SK-N-SH (cell line): ENCODE results near the gene HERC3. TPM values are rescaled to one million over a fixed set of nuclear protein-coding genes. Genes with fewer than 3 reads are reported as not detected.

ENCODE experiments used
- CTCF ChIA-PET: fragments of 300-600, 350-600 bp; formaldehyde crosslinking; extraction: SDS; loops from one replicate; lab custom pipeline; 2021; lab: Yijun Ruan, JAX
- POLR2A ChIA-PET: fragments of 350-600 bp; sonication (Branson Sonifier 250); formaldehyde crosslinking; extraction: SDS; loops from one replicate; lab custom pipeline; 2020; ENCODE audit warnings: antibody characterized with exemption, inconsistent platforms; lab: Yijun Ruan, JAX
- DNase-seq: peaks from one replicate; pipeline ENCODE4 v3.0.0; 2012
- H2AFZ ChIP-seq: fragments of 200-600 bp; sonication (generic); 2 replicates; pipeline ENCODE4 v1.8.1; 2016; ENCODE audit warnings: antibody characterized with exemption, mild to moderate bottlenecking, low read depth
- H3F3A ChIP-seq: fragments of 200-600 bp; sonication (generic); replicated peaks from 2 replicates; pipeline ENCODE3; 2016; ENCODE audit warnings: antibody characterized with exemption, mild to moderate bottlenecking; ENCODE audit not compliant: insufficient read depth
- H3K27ac ChIP-seq, 2 experiments: fragments of 200-500 bp in 1 of 2; fragments of 200-600 bp in 1 of 2; sonication (Bioruptor generic) in 1 of 2; sonication (generic), shearing (Covaris generic) in 1 of 2; 2 replicates each; pipeline versions ENCODE4 v1.5.1 to v1.6.1; 2014 to 2016; ENCODE audit warnings: low read depth in 2 of 2, inconsistent platforms in 1 of 2, low read length in 1 of 2, mild to moderate bottlenecking in 1 of 2, mixed read lengths in 1 of 2
- H3K27me3 ChIP-seq: fragments of 200-600 bp; sonication (generic), shearing (Covaris generic); 2 replicates; pipeline ENCODE4 v1.6.1; 2016; ENCODE audit warnings: mixed run types; ENCODE audit not compliant: insufficient read depth
- H3K36me3 ChIP-seq, 2 experiments: fragments of 200-500 bp in 1 of 2; fragments of 200-600 bp in 1 of 2; sonication (Bioruptor generic) in 1 of 2; sonication (generic) in 1 of 2; replicated peaks in 1 of 2; 2 replicates each; pipeline versions ENCODE3 to v1.5.1; 2014 to 2016; ENCODE audit warnings: low read length in 1 of 2, mild to moderate bottlenecking in 1 of 2; ENCODE audit not compliant: insufficient read depth in 2 of 2, control insufficient read depth in 1 of 2
- H3K4me1 ChIP-seq, 2 experiments: fragments of 200-500 bp in 1 of 2; fragments of 200-600 bp in 1 of 2; sonication (Bioruptor generic) in 1 of 2; sonication (generic), shearing (Covaris generic) in 1 of 2; 2 replicates each; pipeline versions ENCODE4 v1.5.1 to v1.6.1; 2014 to 2016; ENCODE audit warnings: low read depth in 1 of 2, low read length in 1 of 2, mixed run types in 1 of 2; ENCODE audit not compliant: insufficient read depth in 2 of 2, control insufficient read depth in 1 of 2
- H3K4me2 ChIP-seq: fragments of 200-600 bp; sonication (generic), shearing (Covaris generic); 2 replicates; pipeline ENCODE4 v1.6.1; 2017; ENCODE audit warnings: mixed run types
- H3K4me3 ChIP-seq, 2 experiments: fragments of 200-500 bp in 1 of 2; fragments of 200-600 bp in 1 of 2; sonication (Bioruptor generic) in 1 of 2; sonication (generic), shearing (Covaris generic) in 1 of 2; 2 replicates each; pipeline versions ENCODE4 v1.5.1 to v1.8.1; 2014 to 2016; ENCODE audit warnings: low read depth in 2 of 2, inconsistent platforms in 1 of 2, low read length in 1 of 2, mild to moderate bottlenecking in 1 of 2, mixed read lengths in 1 of 2, moderate library complexity in 1 of 2
- H3K79me2 ChIP-seq: fragments of 200-600 bp; sonication (generic); 2 replicates; pipeline ENCODE4 v1.8.1; 2017; ENCODE audit warnings: mild to moderate bottlenecking; ENCODE audit not compliant: insufficient read depth
- H3K9ac ChIP-seq: fragments of 200-600 bp; sonication (generic); 2 replicates; pipeline ENCODE4 v1.6.1; 2017; ENCODE audit warnings: mixed run types
- H3K9me2 ChIP-seq: fragments of 200-600 bp; sonication (generic); 2 replicates; pipeline ENCODE4 v1.6.1; 2017; ENCODE audit warnings: mixed run types
- H3K9me3 ChIP-seq: fragments of 200-600 bp; sonication (generic); 2 replicates; pipeline ENCODE4 v1.6.1; 2017; ENCODE audit warnings: mixed run types, mild to moderate bottlenecking, moderate library complexity
- H4K20me1 ChIP-seq: fragments of 200-600 bp; sonication (generic); 2 replicates; pipeline ENCODE4 v1.6.1; 2017; ENCODE audit warnings: mild to moderate bottlenecking, mixed run types; ENCODE audit not compliant: insufficient read depth
- CHD2 ChIP-seq: fragments of 150-350 bp; IDR thresholded peaks from 2 replicates; pipeline ENCODE4 v1.6.1; 2018; ENCODE audit warnings: low read length; ENCODE audit not compliant: partially characterized antibody
- CTCF ChIP-seq: fragments of 200-600 bp; sonication (generic); IDR thresholded peaks from 2 replicates; pipeline ENCODE4 v1.6.1; 2017; ENCODE audit warnings: antibody characterized with exemption, mild to moderate bottlenecking, moderate library complexity
- ELF1 ChIP-seq: IDR thresholded peaks from 2 replicates; pipeline ENCODE4 v1.4.0; 2012
- EP300 ChIP-seq, 2 experiments: IDR thresholded peaks; 2 replicates each; pipeline versions ENCODE4 v1.4.0 to v1.6.1; 2012; ENCODE audit warnings: borderline replicate concordance in 1 of 2, low read depth in 1 of 2, low read length in 1 of 2
- EZH2phosphoT487 ChIP-seq: fragments of 200-600 bp; sonication (generic); IDR thresholded peaks from 2 replicates; pipeline ENCODE4 v1.6.1; 2017; ENCODE audit warnings: low read depth, mixed run types, mild to moderate bottlenecking, antibody characterized with exemption, moderate library complexity, borderline replicate concordance
- FOSL2 ChIP-seq: IDR thresholded peaks from 2 replicates; pipeline ENCODE4 v1.4.0; 2012; ENCODE audit warnings: low read depth, mild to moderate bottlenecking, moderate library complexity, borderline replicate concordance
- FOXJ3 ChIP-seq: sonication (generic); formaldehyde crosslinking; IDR thresholded peaks from 2 replicates; pipeline ENCODE4 v1.5.1; 2020; ENCODE audit warnings: mild to moderate bottlenecking, missing genetic modification reagents
- FOXM1 ChIP-seq: IDR thresholded peaks from 2 replicates; pipeline ENCODE4 v1.4.0; 2012; ENCODE audit warnings: low read depth, mild to moderate bottlenecking
- GABPA ChIP-seq: IDR thresholded peaks from 2 replicates; pipeline ENCODE4 v1.4.0; 2012; ENCODE audit warnings: low read depth, mild to moderate bottlenecking
- GATA2 ChIP-seq: sonication (generic); formaldehyde crosslinking; IDR thresholded peaks from 2 replicates; pipeline ENCODE4 v1.5.0; 2020; ENCODE audit warnings: mild to moderate bottlenecking, missing genetic modification reagents
- JUND ChIP-seq: IDR thresholded peaks from 2 replicates; pipeline ENCODE4 v1.4.0; 2012
- MEF2A ChIP-seq: IDR thresholded peaks from 2 replicates; pipeline ENCODE4 v1.4.0; 2012; ENCODE audit warnings: low read depth, borderline replicate concordance
- POLR2AphosphoS5 ChIP-seq: IDR thresholded peaks from 2 replicates; pipeline ENCODE4 v1.6.1; 2012; ENCODE audit warnings: low read depth, low read length
- RAD21 ChIP-seq: IDR thresholded peaks from 2 replicates; pipeline ENCODE4 v1.6.1; 2012; ENCODE audit warnings: mild to moderate bottlenecking, low read length
- RCOR1 ChIP-seq: fragments of 150-350 bp; IDR thresholded peaks from 2 replicates; pipeline ENCODE4 v1.6.1; 2017; ENCODE audit warnings: antibody characterized with exemption, low read length
- SMC3 ChIP-seq: IDR thresholded peaks from 2 replicates; pipeline ENCODE4 v1.6.1; 2012; ENCODE audit warnings: low read depth, low read length, improper control_type of control experiment
- USF2 ChIP-seq: fragments of 150-350 bp; IDR thresholded peaks from 2 replicates; pipeline ENCODE4 v1.6.1; 2017; ENCODE audit warnings: antibody characterized with exemption, low read length, low read depth, borderline replicate concordance
- YY1 ChIP-seq: IDR thresholded peaks from 2 replicates; pipeline ENCODE4 v1.4.0; 2012; ENCODE audit warnings: low read depth, mild to moderate bottlenecking
- WGBS: methylation state at CpG from one replicate; pipeline ENCODE4 v1.1.6; 2017; ENCODE audit warnings: low lambda C conversion rate; 5-methylcytosine and 5-hydroxymethylcytosine counted together
- polyA plus RNA-seq, 3 experiments: library from polyadenylated mRNA; depleted of rRNA; stranded (reverse); fragments of >200 nt; gene quantifications; 2 replicates each; pipeline ENCODE4 v1.2.3, GENCODE V29; 2012
- TF ChIP-seq, protein P1 (sequence below): IDR thresholded peaks from 2 replicates; pipeline ENCODE4; 2012
- TF ChIP-seq, protein P2 (sequence below): IDR thresholded peaks from 2 replicates; pipeline ENCODE4 v1.4.0; 2012; ENCODE audit warnings: low read depth
- TF ChIP-seq, protein P3 (sequence below): IDR thresholded peaks from 2 replicates; pipeline ENCODE4 v1.4.0; 2012; ENCODE audit warnings: low read depth, borderline replicate concordance

HERC3 gene
- polyA plus RNA-seq, 1 of the 3 experiments (the other 2 are of a cell fraction) = 4.6 TPM

GRCh38 chr4:88659055-88659889 is 67.0 kb downstream of the HERC3 start:
- 43% methylated on average over 4 of the region's 4 CpGs for WGBS
- H3K4me3 ChIP-seq = no peak overlapping the region
- no peaks in the 10 kb centered on the region for H3K9me2 ChIP-seq
- TF ChIP-seq RCOR1 = peak; percentile 29; the same call in 1 of the 2 replicates
- no peak for TF ChIP-seq EP300 (IDR thresholded peaks at IDR 0.05; ENCODE audit: borderline replicate concordance in 1 of 2, low read depth in 1 of 2, low read length in 1 of 2)
- TF ChIP-seq EZH2phosphoT487 = no peak
- TF ChIP-seq, protein P1, sequence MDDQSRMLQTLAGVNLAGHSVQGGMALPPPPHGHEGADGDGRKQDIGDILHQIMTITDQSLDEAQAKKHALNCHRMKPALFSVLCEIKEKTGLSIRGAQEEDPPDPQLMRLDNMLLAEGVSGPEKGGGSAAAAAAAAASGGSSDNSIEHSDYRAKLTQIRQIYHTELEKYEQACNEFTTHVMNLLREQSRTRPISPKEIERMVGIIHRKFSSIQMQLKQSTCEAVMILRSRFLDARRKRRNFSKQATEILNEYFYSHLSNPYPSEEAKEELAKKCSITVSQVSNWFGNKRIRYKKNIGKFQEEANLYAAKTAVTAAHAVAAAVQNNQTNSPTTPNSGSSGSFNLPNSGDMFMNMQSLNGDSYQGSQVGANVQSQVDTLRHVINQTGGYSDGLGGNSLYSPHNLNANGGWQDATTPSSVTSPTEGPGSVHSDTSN = no peak
- peak; percentile 75 for TF ChIP-seq SMC3
- no peak for TF ChIP-seq FOXM1
- TF ChIP-seq FOXJ3 (CRISPR knock-in tag) = no peak
- no peak for TF ChIP-seq YY1
- TF ChIP-seq CHD2 = no peak
- TF ChIP-seq, protein P2, sequence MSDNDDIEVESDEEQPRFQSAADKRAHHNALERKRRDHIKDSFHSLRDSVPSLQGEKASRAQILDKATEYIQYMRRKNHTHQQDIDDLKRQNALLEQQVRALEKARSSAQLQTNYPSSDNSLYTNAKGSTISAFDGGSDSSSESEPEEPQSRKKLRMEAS = 0 out of 2 replicates have a peak, but pooled peaks have one; percentile 14
- no peak for TF ChIP-seq FOSL2
- peak; percentile 79 for TF ChIP-seq CTCF
- no peak for TF ChIP-seq JUND
- TF ChIP-seq ELF1 = no peak
- TF ChIP-seq RAD21 = peak; percentile 85
- TF ChIP-seq MEF2A = no peak
- no peak for TF ChIP-seq USF2
- TF ChIP-seq GABPA = no peak
- no peak for TF ChIP-seq POLR2AphosphoS5
- TF ChIP-seq GATA2 = no peak
- TF ChIP-seq, protein P3, sequence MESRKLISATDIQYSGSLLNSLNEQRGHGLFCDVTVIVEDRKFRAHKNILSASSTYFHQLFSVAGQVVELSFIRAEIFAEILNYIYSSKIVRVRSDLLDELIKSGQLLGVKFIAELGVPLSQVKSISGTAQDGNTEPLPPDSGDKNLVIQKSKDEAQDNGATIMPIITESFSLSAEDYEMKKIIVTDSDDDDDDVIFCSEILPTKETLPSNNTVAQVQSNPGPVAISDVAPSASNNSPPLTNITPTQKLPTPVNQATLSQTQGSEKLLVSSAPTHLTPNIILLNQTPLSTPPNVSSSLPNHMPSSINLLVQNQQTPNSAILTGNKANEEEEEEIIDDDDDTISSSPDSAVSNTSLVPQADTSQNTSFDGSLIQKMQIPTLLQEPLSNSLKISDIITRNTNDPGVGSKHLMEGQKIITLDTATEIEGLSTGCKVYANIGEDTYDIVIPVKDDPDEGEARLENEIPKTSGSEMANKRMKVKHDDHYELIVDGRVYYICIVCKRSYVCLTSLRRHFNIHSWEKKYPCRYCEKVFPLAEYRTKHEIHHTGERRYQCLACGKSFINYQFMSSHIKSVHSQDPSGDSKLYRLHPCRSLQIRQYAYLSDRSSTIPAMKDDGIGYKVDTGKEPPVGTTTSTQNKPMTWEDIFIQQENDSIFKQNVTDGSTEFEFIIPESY = no peak
- DNase-seq = peak; percentile 45
- POLR2A ChIA-PET = interaction anchor here (0.6 kb wide), 1 partner anchor 136 kb away, joined by 3 read pairs; the partner anchor contains the start of gene PYURF
- peaks cover 38% of the 10 kb centered on the region for H3F3A ChIP-seq
- peak overlapping the region; percentile 38; the same call in 1 of the 2 replicates for H2AFZ ChIP-seq
- H3K4me2 ChIP-seq = peak overlapping the region; percentile 26; the same call in 1 of the 2 replicates
- H3K9ac ChIP-seq = peak overlapping the region; percentile 13; the same call in 1 of the 2 replicates
- no peaks in the 10 kb centered on the region for H3K27me3 ChIP-seq
- H4K20me1 ChIP-seq = no peaks in the 10 kb centered on the region
- no peaks in the 10 kb centered on the region for H3K79me2 ChIP-seq
- H3K27ac ChIP-seq = peak overlapping the region in 1 of 2 experiments; percentile 99; a peak in 2 of 4 replicates
- peaks cover 2 to 19% of the 10 kb centered on the region in 2 experiments for H3K4me1 ChIP-seq
- H3K36me3 ChIP-seq = peaks cover 2 to 20% of the 10 kb centered on the region in 2 experiments
- CTCF ChIA-PET = interaction anchor here (0.5 to 1.4 kb wide), 37 partner anchors 9 to 369 kb away, joined by 3 to 26 read pairs (median 4); partner anchors contain the start of gene PYURF
- H3K9me3 ChIP-seq = no peaks in the 10 kb centered on the region
